ENCODE measurements around the gene IMPDH2. TPM values are rescaled to one million over a fixed set of nuclear protein-coding genes. Genes with fewer than 3 reads are reported as not detected.

The IMPDH2 gene
- total and polyA plus RNA-seq, 2 experiments from 2014 or later = 198 to 314 TPM

- Mint-ChIP-seq H3K27ac (no peak overlapping the region), H3K4me3 (peak overlapping the region; percentile 93), H3K4me1 (peaks cover 19% of the 10 kb centered on the region), H3K27me3 (ENCODE audit: insufficient read depth, low read depth, poor library complexity) (peaks cover 23% of the 10 kb centered on the region), H3K36me3 (ENCODE audit: low read depth) (peaks cover 54% of the 10 kb centered on the region), H3K9me3 (no peaks in the 10 kb centered on the region; the same call in 2 of the 3 replicates)
- no peak for ATAC-seq
- peaks cover 15% of the 10 kb centered on the region for H3K36me3 ChIP-seq (ENCODE audit: insufficient read depth)
- peaks cover 36% of the 10 kb centered on the region for H3F3A ChIP-seq (replicated peaks; ENCODE audit: low read depth)
- H4K20me1 ChIP-seq (replicated peaks; ENCODE audit: insufficient read depth) = peaks cover 13% of the 10 kb centered on the region
- DNase-seq (ENCODE audit: low spot score) = no peak
- H2AFZ ChIP-seq = no peak overlapping the region
- H3K4me3 ChIP-seq = peak overlapping the region; percentile 97; the same call in 1 of the 2 replicates
- no peak overlapping the region for H3K27ac ChIP-seq (ENCODE audit: low read depth)
- H3K27me3 ChIP-seq (ENCODE audit: insufficient read depth) = no peaks in the 10 kb centered on the region
- H3K9me2 ChIP-seq (ENCODE audit: insufficient read depth) = no peaks in the 10 kb centered on the region
- peaks cover 13% of the 10 kb centered on the region for H3K79me2 ChIP-seq (replicated peaks; ENCODE audit: insufficient read depth)
- H3K4me1 ChIP-seq (ENCODE audit: insufficient read depth) = peaks cover 19% of the 10 kb centered on the region; the same call in 1 of the 2 replicates
- TF ChIP-seq NANOG (IDR thresholded peaks at IDR 0.05; ENCODE audit: borderline replicate concordance) (no peak), EZH2phosphoT487 (IDR thresholded peaks at IDR 0.05; ENCODE audit: unreplicated experiment) (no peak), ZNF462 (CRISPR knock-in tag; IDR thresholded peaks at IDR 0.05) (no peak), POLR2AphosphoS5 (IDR thresholded peaks at IDR 0.05; ENCODE audit: low read depth) (no peak), JUNB (IDR thresholded peaks at IDR 0.05; ENCODE audit: unreplicated experiment) (no peak), CREB1 (CRISPR knock-in tag; IDR thresholded peaks at IDR 0.05; ENCODE audit: low read depth) (no peak), ETS1 (IDR thresholded peaks at IDR 0.05) (no peak), REST (IDR thresholded peaks at IDR 0.05; ENCODE audit: unreplicated experiment) (no peak), EZH2 (IDR thresholded peaks at IDR 0.05; ENCODE audit: low read depth, unreplicated experiment) (no peak), STAT1 (IDR thresholded peaks at IDR 0.05; ENCODE audit: unreplicated experiment) (no peak), ZNF331 (CRISPR knock-in tag; IDR thresholded peaks at IDR 0.05; ENCODE audit: low read depth) (no peak), ZNF114 (CRISPR knock-in tag; IDR thresholded peaks at IDR 0.05) (no peak), CTCF (conservative IDR thresholded peaks at IDR 0.05; ENCODE audit: low read depth in 2 of 2) (no peak)
- H3K4me2 ChIP-seq = peak overlapping the region; percentile 99; the same call in 1 of the 2 replicates
These were observed 12.6 kb downstream of the IMPDH2 start for GRCh38 chr3:49016414-49017228.
